HUES6 (cell line): ENCODE results near the gene CMBL.

Experiments used
- H3K27ac ChIP-seq: 2 replicates; pipeline ENCODE4 v1.7.0; 2013; ENCODE audit warnings: low read depth, mild to moderate bottlenecking, low read length, inconsistent platforms
- H3K27me3 ChIP-seq: 2 replicates; pipeline ENCODE4 v1.6.1; 2013; ENCODE audit warnings: low read length; ENCODE audit not compliant: control insufficient read depth, insufficient read depth
- H3K36me3 ChIP-seq: 2 replicates; pipeline ENCODE4 v1.6.1; 2013; ENCODE audit warnings: low read length; ENCODE audit not compliant: control insufficient read depth, insufficient read depth
- H3K4me1 ChIP-seq: 2 replicates; pipeline ENCODE4 v1.6.1; 2013; ENCODE audit warnings: low read length; ENCODE audit not compliant: control insufficient read depth, insufficient read depth
- H3K4me3 ChIP-seq: 2 replicates; pipeline ENCODE4 v1.5.1; 2013; ENCODE audit warnings: low read depth, low read length
- H3K9ac ChIP-seq: one replicate; pipeline ENCODE4 v1.6.1; 2013; ENCODE audit warnings: mild to moderate bottlenecking, low read length
- H3K9me3 ChIP-seq: 2 replicates; pipeline ENCODE4 v1.6.1; 2013; ENCODE audit warnings: low read depth, low read length; ENCODE audit not compliant: control insufficient read depth, insufficient read depth

Gene CMBL

DNA sequence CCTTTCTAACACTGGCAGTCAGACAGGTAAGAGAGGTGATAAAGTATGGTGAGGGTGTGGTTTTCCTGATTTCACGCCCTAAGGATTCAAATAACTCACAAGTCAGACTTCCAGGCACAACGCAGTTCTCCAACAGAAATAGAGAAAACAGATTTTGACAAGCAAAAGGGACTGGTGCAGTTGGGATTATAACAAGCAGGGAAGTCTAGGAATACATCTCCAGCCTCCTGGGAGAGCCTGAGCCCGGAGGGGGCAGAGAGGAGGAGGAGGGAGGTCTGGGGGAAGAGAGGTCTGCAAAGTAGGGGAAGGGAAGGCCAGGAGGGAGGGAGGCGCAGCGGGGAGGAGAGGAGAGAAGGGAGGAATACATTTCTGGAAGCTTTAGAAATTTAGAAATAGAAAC lies 1.6 kb downstream of the CMBL start:
- H3K4me1 ChIP-seq = peaks cover 22% of the 10 kb centered on the region

DNA sequence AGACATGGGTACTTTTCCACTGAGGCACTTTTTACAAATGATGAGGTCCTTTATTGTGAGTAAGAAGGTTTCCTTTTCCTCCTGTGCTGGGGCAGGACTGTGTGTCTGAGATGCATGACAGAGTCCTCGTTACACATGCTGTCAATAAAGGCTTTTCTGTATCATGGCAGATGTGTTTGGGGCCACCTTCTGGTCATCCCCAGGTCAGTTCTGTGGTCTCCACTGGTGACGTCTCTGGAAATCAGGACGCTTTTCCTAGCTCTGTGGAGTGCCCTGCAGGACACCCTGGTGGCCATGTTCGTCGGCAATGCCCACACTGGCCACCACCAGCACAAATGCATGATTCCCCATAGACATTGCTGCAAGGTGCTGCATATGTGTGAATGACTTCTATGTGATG lies 2.8 kb downstream of the CMBL start:
- no peak overlapping the region for H3K27ac ChIP-seq
- H3K4me3 ChIP-seq = no peak overlapping the region
- no peak overlapping the region for H3K9ac ChIP-seq
- no peaks in the 10 kb centered on the region; the same call in 1 of the 2 replicates for H3K36me3 ChIP-seq
- peaks cover 5% of the 10 kb centered on the region; the same call in 1 of the 2 replicates for H3K27me3 ChIP-seq
- H3K4me1 ChIP-seq = peaks cover 18% of the 10 kb centered on the region
- H3K9me3 ChIP-seq = 0 out of 2 replicates have a peak, but pooled peaks cover 2% of the 10 kb centered on the region

More for the DNA sequence above, 1.6 kb downstream of the CMBL start:
- H3K27ac ChIP-seq = no peak overlapping the region
- H3K36me3 ChIP-seq = no peaks in the 10 kb centered on the region
- peak overlapping the region; percentile 81; the same call in 1 of the 2 replicates for H3K4me3 ChIP-seq
- H3K27me3 ChIP-seq = peaks cover 5% of the 10 kb centered on the region; the same call in 1 of the 2 replicates
- H3K9ac ChIP-seq = no peak overlapping the region
- no peaks in the 10 kb centered on the region for H3K9me3 ChIP-seq

DNA sequence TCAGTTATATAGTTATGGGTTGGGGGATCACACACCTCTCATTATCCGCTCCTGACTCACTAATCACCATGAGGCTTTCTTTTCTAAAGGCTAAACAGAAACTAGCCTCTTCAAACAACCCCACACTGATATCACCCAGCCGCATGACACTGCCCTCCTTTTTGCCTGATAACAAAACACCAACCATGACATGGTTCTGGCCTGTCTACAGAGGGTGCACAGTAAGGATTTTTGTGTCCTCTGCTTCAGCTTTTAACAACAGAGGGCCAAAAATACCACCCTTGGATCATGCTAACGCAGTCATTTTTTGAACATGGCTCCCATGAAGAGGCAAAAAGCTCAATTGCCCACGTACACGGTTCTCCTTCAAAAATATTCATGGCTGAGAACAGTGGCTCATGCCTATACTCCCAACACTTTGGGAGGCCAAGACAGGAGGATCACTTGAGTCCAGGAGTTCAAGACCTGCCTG lies 4.0 kb downstream of the CMBL start:
- 0 out of 2 replicates have a peak, but pooled peaks cover 2% of the 10 kb centered on the region for H3K9me3 ChIP-seq
- no peak overlapping the region for H3K9ac ChIP-seq
- H3K27me3 ChIP-seq = peaks cover 5% of the 10 kb centered on the region; the same call in 1 of the 2 replicates
- H3K36me3 ChIP-seq = no peaks in the 10 kb centered on the region; the same call in 1 of the 2 replicates
- no peak overlapping the region for H3K27ac ChIP-seq
- H3K4me3 ChIP-seq = no peak overlapping the region
- peaks cover 18% of the 10 kb centered on the region for H3K4me1 ChIP-seq

DNA sequence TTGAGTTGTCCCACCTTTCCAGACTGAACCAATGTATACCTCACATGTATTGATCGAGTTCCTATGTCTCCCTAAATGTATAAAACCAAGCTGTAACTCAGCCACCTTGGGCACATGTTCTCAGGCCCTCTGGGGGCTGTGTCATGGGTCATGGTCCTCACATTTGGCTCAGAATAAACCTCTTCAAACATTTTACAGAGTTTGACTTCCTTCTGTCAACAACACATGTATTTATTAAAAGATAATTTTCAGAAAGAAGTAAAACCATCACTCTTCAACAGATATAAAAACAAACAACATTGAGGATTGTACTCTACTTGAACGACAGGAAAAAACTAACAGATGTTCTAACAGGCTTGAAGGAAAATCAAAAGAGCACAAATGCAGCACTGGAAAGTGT lies 4.5 kb downstream of the CMBL start:
- Histone ChIP-seq H3K4me1 (peaks cover 18% of the 10 kb centered on the region), H3K4me3 (no peak overlapping the region), H3K27me3 (peaks cover 5% of the 10 kb centered on the region; the same call in 1 of the 2 replicates), H3K36me3 (no peaks in the 10 kb centered on the region; the same call in 1 of the 2 replicates), H3K27ac (no peak overlapping the region), H3K9me3 (0 out of 2 replicates have a peak, but pooled peaks cover 2% of the 10 kb centered on the region), H3K9ac (no peak overlapping the region)

DNA sequence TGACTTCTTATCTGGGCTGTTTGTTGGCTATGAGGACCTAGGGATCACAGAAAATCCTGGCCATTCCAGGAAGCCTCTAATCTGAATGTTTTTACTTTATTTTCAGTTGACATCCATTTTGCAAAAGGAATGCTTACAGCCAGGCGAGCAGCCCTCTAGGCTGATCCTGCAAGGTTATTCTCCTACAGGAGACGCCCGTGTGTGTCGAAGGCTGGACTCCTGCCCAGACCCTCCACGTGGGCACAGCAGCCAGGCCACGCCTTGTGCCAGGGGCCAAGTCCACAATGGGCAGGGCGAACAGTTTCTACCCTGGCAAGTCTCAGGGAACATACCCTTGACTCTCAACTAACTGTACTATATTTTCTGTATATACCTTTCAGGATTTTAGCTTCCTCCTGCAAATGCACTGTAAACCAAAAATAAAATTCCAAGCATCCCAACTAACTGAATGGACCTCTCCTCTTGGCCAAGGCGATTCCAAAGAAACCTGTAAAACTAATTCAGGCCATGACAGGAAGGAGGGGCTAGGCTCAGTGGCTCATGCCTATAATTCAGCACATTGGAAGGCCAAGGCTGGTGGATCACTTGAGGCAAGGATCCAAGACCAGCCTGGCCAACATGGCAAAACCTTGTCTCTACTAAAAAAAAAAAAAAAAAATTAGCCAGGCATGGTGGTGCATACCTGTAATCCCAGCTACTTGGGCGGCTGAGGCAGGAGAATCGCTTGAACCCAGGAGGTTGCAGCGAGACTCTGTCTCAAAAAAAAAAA lies 5.7 kb downstream of the CMBL start:
- H3K9me3 ChIP-seq = 0 out of 2 replicates have a peak, but pooled peaks cover 2% of the 10 kb centered on the region
- H3K9ac ChIP-seq = no peak overlapping the region
- no peaks in the 10 kb centered on the region; the same call in 1 of the 2 replicates for H3K36me3 ChIP-seq
- peaks cover 5% of the 10 kb centered on the region; the same call in 1 of the 2 replicates for H3K27me3 ChIP-seq
- H3K4me1 ChIP-seq = peaks cover 18% of the 10 kb centered on the region
- no peak overlapping the region for H3K27ac ChIP-seq
- no peak overlapping the region for H3K4me3 ChIP-seq

DNA sequence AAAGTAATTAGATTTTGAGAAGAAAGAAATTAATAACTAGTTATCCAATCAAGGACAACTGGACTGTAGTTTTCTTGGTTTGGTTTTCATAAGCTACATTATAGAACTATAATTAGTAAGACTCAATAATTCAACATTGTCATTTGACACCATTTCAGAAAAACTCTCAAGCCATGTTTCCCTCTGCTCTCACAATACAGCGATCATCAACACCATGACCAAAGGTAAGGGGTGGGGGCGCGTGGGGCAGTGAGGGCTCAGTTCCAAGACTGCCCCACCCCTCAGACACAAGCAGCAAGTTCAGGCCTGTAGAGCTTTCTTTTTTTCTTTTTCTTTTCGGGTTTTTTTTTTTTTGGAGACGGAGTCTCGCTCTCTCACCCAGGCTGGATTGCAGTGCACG lies 6.4 kb downstream of the CMBL start:
- Histone ChIP-seq H3K36me3 (no peaks in the 10 kb centered on the region; the same call in 1 of the 2 replicates), H3K4me3 (no peak overlapping the region)

DNA sequence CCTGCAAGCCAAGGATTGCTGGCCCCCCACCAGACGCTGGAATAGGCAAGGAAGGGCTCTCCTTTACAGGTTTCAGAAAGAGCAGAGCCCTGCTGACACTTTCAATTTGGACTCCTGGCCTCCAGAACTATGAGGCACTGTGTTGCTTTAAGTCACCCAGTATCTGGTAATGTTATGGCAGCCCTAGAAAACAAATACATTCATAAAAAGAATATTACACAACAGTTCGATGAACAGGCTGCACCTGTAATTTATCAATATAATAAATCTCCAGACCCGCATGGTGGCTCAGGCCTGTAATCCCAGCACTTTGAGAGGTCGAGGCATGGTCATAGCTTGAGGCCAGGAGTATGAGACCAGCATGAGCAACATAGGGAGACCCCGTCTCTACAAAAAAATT lies 7.5 kb downstream of the CMBL start:
- no peak overlapping the region for H3K27ac ChIP-seq
- H3K36me3 ChIP-seq = no peaks in the 10 kb centered on the region; the same call in 1 of the 2 replicates
- H3K27me3 ChIP-seq = no peaks in the 10 kb centered on the region
- 0 out of 2 replicates have a peak, but pooled peaks cover 2% of the 10 kb centered on the region for H3K9me3 ChIP-seq
- no peak overlapping the region for H3K9ac ChIP-seq
- H3K4me1 ChIP-seq = peaks cover 4% of the 10 kb centered on the region; the same call in 1 of the 2 replicates
- no peak overlapping the region for H3K4me3 ChIP-seq

More for the DNA sequence above, 6.4 kb downstream of the CMBL start:
- H3K9me3 ChIP-seq = 0 out of 2 replicates have a peak, but pooled peaks cover 2% of the 10 kb centered on the region
- H3K27ac ChIP-seq = no peak overlapping the region
- no peak overlapping the region for H3K9ac ChIP-seq
- H3K4me1 ChIP-seq = peaks cover 11% of the 10 kb centered on the region
- no peaks in the 10 kb centered on the region for H3K27me3 ChIP-seq

DNA sequence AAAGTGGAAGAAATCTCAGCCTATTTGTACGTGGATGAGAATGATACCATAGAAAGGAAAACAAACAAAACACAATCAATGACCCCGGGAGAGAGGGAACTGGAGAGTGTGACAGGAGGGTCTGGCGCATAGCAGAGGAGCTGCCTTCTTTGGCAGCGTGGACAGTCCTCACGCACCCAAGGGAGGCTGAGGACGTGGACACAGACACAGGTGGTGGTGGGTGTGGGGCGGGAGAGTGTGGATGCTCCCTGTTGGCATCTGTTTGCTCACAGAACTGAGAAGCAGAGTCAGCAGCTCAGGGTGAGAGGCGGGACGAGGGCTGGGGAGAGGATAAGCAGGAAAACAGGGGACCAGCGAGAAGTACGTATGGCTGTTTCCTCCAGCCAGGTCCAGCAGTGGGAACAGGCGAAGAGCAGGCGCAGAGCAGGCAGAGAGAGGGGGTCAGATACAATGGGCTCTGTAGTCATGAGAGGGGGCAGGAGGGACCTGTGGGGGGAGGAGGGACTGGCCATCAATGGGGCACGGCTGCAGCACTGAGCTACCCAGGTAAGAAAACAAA lies 10.0 kb downstream of the CMBL start:
- Histone ChIP-seq H3K4me1 (no peaks in the 10 kb centered on the region), H3K9me3 (0 out of 2 replicates have a peak, but pooled peaks cover 2% of the 10 kb centered on the region), H3K27ac (no peak overlapping the region), H3K4me3 (no peak overlapping the region), H3K9ac (no peak overlapping the region), H3K27me3 (no peaks in the 10 kb centered on the region), H3K36me3 (peaks cover 3% of the 10 kb centered on the region; the same call in 1 of the 2 replicates)

DNA sequence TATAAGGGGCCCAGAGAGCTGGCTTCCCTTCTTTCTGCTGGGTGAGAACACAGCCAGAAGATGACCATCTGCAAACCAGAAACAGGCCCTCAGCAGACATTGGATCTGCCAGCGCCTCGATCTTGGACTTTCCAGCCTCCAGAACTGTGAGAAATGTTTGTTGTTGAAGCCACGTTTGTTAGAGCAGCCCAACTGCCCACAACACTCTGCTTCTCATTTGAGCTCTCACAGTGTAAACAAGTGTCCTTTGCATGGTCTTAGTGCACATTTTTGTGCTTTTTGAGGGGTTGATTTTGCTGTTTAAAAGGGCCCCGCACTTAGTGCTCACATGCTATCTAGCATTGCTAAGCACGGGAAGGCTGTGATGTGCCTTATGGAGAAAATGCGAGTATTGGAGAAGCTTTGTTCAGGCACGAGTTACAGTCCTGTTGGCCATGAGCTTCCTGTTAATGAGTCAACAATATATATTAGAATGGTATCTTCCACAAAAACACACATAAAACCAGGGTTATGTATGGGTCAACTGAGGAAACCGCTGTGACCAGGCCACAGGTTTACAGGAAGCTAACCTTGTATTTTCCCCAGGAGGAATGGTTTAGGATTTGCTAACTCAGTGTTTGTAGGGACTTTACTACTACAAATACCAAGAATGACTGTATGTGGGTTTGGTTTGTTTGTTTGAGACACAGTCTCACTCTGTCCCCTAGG lies 11.9 kb downstream of the CMBL start:
- H3K36me3 ChIP-seq = peaks cover 3% of the 10 kb centered on the region; the same call in 1 of the 2 replicates
- H3K9me3 ChIP-seq = 0 out of 2 replicates have a peak, but pooled peaks cover 2% of the 10 kb centered on the region
- no peaks in the 10 kb centered on the region for H3K27me3 ChIP-seq
- H3K4me1 ChIP-seq = no peaks in the 10 kb centered on the region
- no peak overlapping the region for H3K9ac ChIP-seq
- H3K27ac ChIP-seq = no peak overlapping the region
- H3K4me3 ChIP-seq = no peak overlapping the region

DNA sequence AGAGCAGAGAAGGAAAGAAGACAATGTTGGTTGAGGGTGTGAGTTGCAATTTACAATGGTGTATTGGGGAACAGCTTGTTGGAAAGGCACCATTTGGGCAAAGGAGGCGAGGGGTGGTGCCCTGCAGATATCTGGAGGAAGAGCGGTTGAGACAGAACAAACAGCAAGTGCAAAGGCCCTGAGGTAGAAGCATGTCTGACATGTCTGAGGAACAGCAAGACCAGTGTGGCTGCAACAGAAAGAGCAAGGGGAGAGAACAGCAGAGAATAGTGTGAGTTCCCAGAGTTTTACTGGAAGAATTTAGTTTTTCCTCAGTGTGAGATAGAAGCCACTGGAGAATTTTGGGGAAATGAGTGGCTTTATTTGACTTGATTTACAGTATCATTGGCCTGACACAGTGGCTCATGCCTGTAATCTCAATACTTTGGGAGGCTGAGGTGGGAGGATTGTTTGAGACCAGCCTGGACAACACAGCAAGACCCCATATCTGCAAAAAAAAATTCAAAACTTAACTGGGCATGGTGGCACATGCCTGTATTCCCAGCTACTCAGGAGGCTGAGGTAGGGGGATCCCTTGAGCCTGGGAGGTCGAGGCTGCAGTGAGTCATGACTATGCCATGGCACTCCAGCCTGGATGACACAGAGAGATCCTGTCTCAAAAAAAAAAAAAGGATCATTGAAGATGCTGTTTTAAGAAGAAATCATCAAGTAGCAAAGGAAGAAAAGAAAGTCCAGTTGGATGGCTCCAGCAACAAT lies 13.6 kb downstream of the CMBL start:
- no peak overlapping the region for H3K27ac ChIP-seq
- no peak overlapping the region for H3K9ac ChIP-seq
- no peak overlapping the region for H3K4me3 ChIP-seq
- no peaks in the 10 kb centered on the region for H3K9me3 ChIP-seq
- H3K27me3 ChIP-seq = no peaks in the 10 kb centered on the region
- peaks cover 10% of the 10 kb centered on the region; the same call in 1 of the 2 replicates for H3K4me1 ChIP-seq
- peaks cover 3% of the 10 kb centered on the region; the same call in 1 of the 2 replicates for H3K36me3 ChIP-seq
